Panc1 (cell line): ENCODE results near the gene PRMT5. TPM values are rescaled to one million over a fixed set of nuclear protein-coding genes. Genes with fewer than 3 reads are reported as not detected.

Experiments used
- ATAC-seq: fragments of 200-7000 bp; cut with Tn5 transposase; 2 replicates; pipeline ENCODE4 v1.9.1; 2020; ENCODE audit warnings: mild to moderate bottlenecking, moderate library complexity
- BruUV-seq: library from RNA; stranded (reverse); fragments of 400-500 nt; replicated peaks from 2 replicates; lab custom pipeline; 2021; lab: Mats Ljungman, UMichigan
- CTCF ChIA-PET: fragments of 300-600 bp; sonication (Branson Sonifier 250); formaldehyde crosslinking; loops from one replicate; lab custom pipeline; 2022; ENCODE audit warnings: antibody characterized with exemption; lab: Charles Lee
- POLR2A ChIA-PET: fragments of 300-600 bp; sonication (Branson Sonifier 250); formaldehyde crosslinking; loops from one replicate; lab custom pipeline; 2022; ENCODE audit warnings: antibody characterized with exemption; lab: Charles Lee
- DNase-seq: peaks from one replicate; pipeline ENCODE4 v3.0.0-alpha.2; 2010; ENCODE audit warnings: low read depth, low spot score
- H3K27ac ChIP-seq: 2 replicates; pipeline ENCODE4 v1.5.1; 2011; ENCODE audit warnings: mild to moderate bottlenecking, low read length, inconsistent platforms
- H3K27me3 ChIP-seq: fragments of 200-500 bp; sonication (Bioruptor generic); 2 replicates; pipeline ENCODE4 v1.6.0; 2014; ENCODE audit warnings: low read length, inconsistent platforms; ENCODE audit not compliant: control insufficient read depth, insufficient read depth
- H3K36me3 ChIP-seq: fragments of 200-500 bp; sonication (Bioruptor generic); 2 replicates; pipeline ENCODE4 v1.5.1; 2014; ENCODE audit warnings: inconsistent platforms, mild to moderate bottlenecking, low read length, moderate library complexity; ENCODE audit not compliant: control insufficient read depth, insufficient read depth
- H3K4me1 ChIP-seq: 2 replicates; pipeline ENCODE4 v1.5.1; 2011; ENCODE audit warnings: inconsistent platforms, mild to moderate bottlenecking, low read length, moderate library complexity; ENCODE audit not compliant: control insufficient read depth, insufficient read depth
- H3K4me3 ChIP-seq, 2 experiments: 2 replicates each; pipeline ENCODE4 v1.5.1; 2011 to 2012; ENCODE audit warnings: low read depth in 2 of 2, low read length in 2 of 2, mild to moderate bottlenecking in 2 of 2, inconsistent platforms in 1 of 2, moderate library complexity in 1 of 2
- H3K9me3 ChIP-seq: fragments of 200-500 bp; sonication (Bioruptor generic); 2 replicates; pipeline ENCODE4 v1.5.1; 2014; ENCODE audit warnings: low read depth, mild to moderate bottlenecking, inconsistent platforms, low read length, moderate library complexity; ENCODE audit not compliant: control insufficient read depth, insufficient read depth
- POLR2AphosphoS5 ChIP-seq: IDR thresholded peaks from 2 replicates; pipeline ENCODE4 v1.6.1; 2012; ENCODE audit warnings: mild to moderate bottlenecking, low read depth, low read length, moderate library complexity
- REST ChIP-seq, 2 experiments: IDR thresholded peaks; 2 replicates each; pipeline ENCODE4 v1.6.1; 2011 to 2012; ENCODE audit warnings: low read depth in 2 of 2, control low read depth in 1 of 2, low read length in 1 of 2, mild to moderate bottlenecking in 1 of 2, moderate library complexity in 1 of 2; ENCODE audit not compliant: insufficient read depth in 1 of 2
- SIN3A ChIP-seq: IDR thresholded peaks from 2 replicates; pipeline ENCODE4 v1.6.1; 2012; ENCODE audit warnings: low read depth, mild to moderate bottlenecking, low read length, moderate library complexity, borderline replicate concordance; ENCODE audit not compliant: insufficient read depth
- TCF7L2 ChIP-seq: IDR thresholded peaks from 2 replicates; pipeline ENCODE4 v1.6.1; 2011; ENCODE audit warnings: mild to moderate bottlenecking, low read depth, low read length, inconsistent platforms
- in situ Hi-C: cut with HindIII; loops from 2 replicates; pipeline ENCODE4 v1.10.0; 2016; ENCODE audit warnings: low sequenced_read_pairs, low pct_unique_long_range_greater_than_20kb
- intact Hi-C: fragments of 100-400 bp; cut with micrococcal nuclease; formaldehyde crosslinking; loops from one replicate; pipeline ENCODE4 v1.10.0; 2022; ENCODE audit not compliant: unreplicated experiment
- total RNA-seq: library from RNA; stranded (reverse); gene quantifications from one replicate; pipeline ENCODE4 v1.2.1, GENCODE V29; 2021; ENCODE audit not compliant: unreplicated experiment
- TF ChIP-seq, protein P1 (sequence below): fragments of 450-650 bp; IDR thresholded peaks from 2 replicates; pipeline ENCODE4 v1.5.1; 2017; ENCODE audit warnings: mild to moderate bottlenecking

Gene PRMT5
- total RNA-seq, 1 experiment from 2014 or later = 108 TPM

GRCh38 chr14:22923746-22924145 is 5.4 kb downstream of the PRMT5 start:
- ATAC-seq (no peak), DNase-seq (no peak)
- intact Hi-C loops (no loop called here), in situ Hi-C loops (no loop called here)
- Histone ChIP-seq H3K9me3 (no peaks in the 10 kb centered on the region), H3K4me3 (no peak overlapping the region), H3K27me3 (no peaks in the 10 kb centered on the region), H3K27ac (no peak overlapping the region), H3K4me1 (peaks cover 14% of the 10 kb centered on the region), H3K36me3 (peaks cover 13% of the 10 kb centered on the region)
- no peak for TF ChIP-seq TCF7L2
- TF ChIP-seq POLR2AphosphoS5 = no peak
- TF ChIP-seq SIN3A = no peak
- TF ChIP-seq REST (IDR thresholded peaks at IDR 0.05; ENCODE audit: insufficient read depth in 1 of 2, low read depth in 2 of 2, low read length in 1 of 2) = no peak
- TF ChIP-seq, protein P1, sequence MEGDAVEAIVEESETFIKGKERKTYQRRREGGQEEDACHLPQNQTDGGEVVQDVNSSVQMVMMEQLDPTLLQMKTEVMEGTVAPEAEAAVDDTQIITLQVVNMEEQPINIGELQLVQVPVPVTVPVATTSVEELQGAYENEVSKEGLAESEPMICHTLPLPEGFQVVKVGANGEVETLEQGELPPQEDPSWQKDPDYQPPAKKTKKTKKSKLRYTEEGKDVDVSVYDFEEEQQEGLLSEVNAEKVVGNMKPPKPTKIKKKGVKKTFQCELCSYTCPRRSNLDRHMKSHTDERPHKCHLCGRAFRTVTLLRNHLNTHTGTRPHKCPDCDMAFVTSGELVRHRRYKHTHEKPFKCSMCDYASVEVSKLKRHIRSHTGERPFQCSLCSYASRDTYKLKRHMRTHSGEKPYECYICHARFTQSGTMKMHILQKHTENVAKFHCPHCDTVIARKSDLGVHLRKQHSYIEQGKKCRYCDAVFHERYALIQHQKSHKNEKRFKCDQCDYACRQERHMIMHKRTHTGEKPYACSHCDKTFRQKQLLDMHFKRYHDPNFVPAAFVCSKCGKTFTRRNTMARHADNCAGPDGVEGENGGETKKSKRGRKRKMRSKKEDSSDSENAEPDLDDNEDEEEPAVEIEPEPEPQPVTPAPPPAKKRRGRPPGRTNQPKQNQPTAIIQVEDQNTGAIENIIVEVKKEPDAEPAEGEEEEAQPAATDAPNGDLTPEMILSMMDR = no peak
- CTCF ChIA-PET = no interaction called here
- no TSS peak for BruUV-seq
- POLR2A ChIA-PET = no interaction called here

- H3K27me3 ChIP-seq = no peaks in the 10 kb centered on the region
- CTCF ChIA-PET = no interaction called here
- H3K27ac ChIP-seq = no peak overlapping the region
- in situ Hi-C loops = no loop called here
- peaks cover 18% of the 10 kb centered on the region for H3K36me3 ChIP-seq
- TF ChIP-seq TCF7L2 = no peak
- TF ChIP-seq, protein P1 = no peak
- TF ChIP-seq REST (IDR thresholded peaks at IDR 0.05; ENCODE audit: insufficient read depth in 1 of 2, low read depth in 2 of 2, low read length in 1 of 2) = no peak
- TF ChIP-seq POLR2AphosphoS5 = no peak
- TF ChIP-seq SIN3A = no peak
- no peak overlapping the region for H3K4me3 ChIP-seq
- H3K4me1 ChIP-seq = peaks cover 8% of the 10 kb centered on the region
- intact Hi-C loops = no loop called here
- H3K9me3 ChIP-seq = no peaks in the 10 kb centered on the region
- BruUV-seq = no TSS peak
- POLR2A ChIA-PET = no interaction called here
- ATAC-seq (no peak), DNase-seq (no peak)
These were observed 6.9 kb downstream of the PRMT5 start for GRCh38 chr14:22922294-22922693.
